Body of pancreas (tissue), 4 donors: ENCODE results near the gene SLC16A12. TPM values are rescaled to one million over a fixed set of nuclear protein-coding genes. Genes with fewer than 3 reads are reported as not detected.
"Not testable (repeated sequence)": the region's sequence is repeated elsewhere in the genome, so short reads cannot be mapped to it uniquely, and the experiment has no call there.

Experiments used
- ATAC-seq: fragments of 150-250 bp; one replicate; pipeline ENCODE4 v1.9.1; 2016
- DNase-seq, 4 donors: peaks; one replicate each; pipeline ENCODE4 v3.0.0-alpha.2; 2019
- H3K27ac ChIP-seq, 4 donors: fragments of 200-600 bp; sonication (generic); 1 replicate in 3 of 4; 2 replicates in 1 of 4; pipeline versions ENCODE4 v1.5.1 to v1.6.1; 2016 to 2019; ENCODE audit warnings: mild to moderate bottlenecking in 1 of 4, mixed read lengths in 1 of 4, moderate library complexity in 1 of 4
- H3K27me3 ChIP-seq, 2 donors: fragments of 200-600 bp; sonication (generic); one replicate each; pipeline ENCODE4 v1.6.0; 2016; ENCODE audit warnings: mild to moderate bottlenecking in 1 of 2
- H3K36me3 ChIP-seq, 2 donors: fragments of 200-600 bp; sonication (generic); replicated peaks in 1 of 2; 2 replicates each; pipeline ENCODE4 v1.5.1; 2016; ENCODE audit warnings: low read depth in 2 of 2; ENCODE audit not compliant: insufficient read depth in 1 of 2
- H3K4me1 ChIP-seq: fragments of 200-600 bp; sonication (generic); one replicate; pipeline ENCODE4 v1.6.0; 2016
- H3K4me3 ChIP-seq, 2 donors: fragments of 200-600 bp; sonication (generic); 1 replicate in 1 of 2; 2 replicates in 1 of 2; pipeline ENCODE4 v1.5.1; 2016 to 2019
- H3K9me3 ChIP-seq, 3 donors: fragments of 200-600 bp; sonication (generic); 1 replicate in 2 of 3; 2 replicates in 1 of 3; pipeline ENCODE4 v1.5.1; 2016
- CTCF ChIP-seq, 7 experiments: fragments of 450-650 bp in 4 of 7; fragments of 200-600 bp in 3 of 7; sonication (generic) in 3 of 7; IDR thresholded peaks; one replicate each; pipeline ENCODE4 v1.5.1; 2016 to 2019; ENCODE audit warnings: antibody characterized with exemption in 7 of 7
- POLR2A ChIP-seq, 3 donors: fragments of 450-650 bp; IDR thresholded peaks; one replicate each; pipeline ENCODE4 v1.6.1; 2016; ENCODE audit warnings: antibody characterized with exemption in 3 of 3, mild to moderate bottlenecking in 2 of 3
- WGBS, 2 donors: methylation state at CpG; one replicate each; pipeline ENCODE4 v1.1.5; 2017; 5-methylcytosine and 5-hydroxymethylcytosine counted together
- intact Hi-C: fragments of 100-400 bp; cut with DNase I; formaldehyde crosslinking; loops from one replicate; pipeline ENCODE4 v1.15.1; 2023
- total RNA-seq, 2 donors: library from RNA; depleted of rRNA; stranded (reverse); fragments of >200 nt; gene quantifications; one replicate each; pipeline ENCODE4 v1.1.0, GENCODE V29; 2016

SLC16A12 gene
- total RNA-seq, 2 donors from 2014 or later, result 19.5 to 26.7 TPM

- H3K27ac ChIP-seq, ATAC-seq, intact Hi-C loops, DNase-seq, H3K4me3 ChIP-seq, H3K9me3 ChIP-seq, H3K36me3 ChIP-seq, H3K27me3 ChIP-seq: not testable (repeated sequence)
- 78 to 81% methylated on average over 5 of the region's 5 CpGs for WGBS, 2 donors
- H3K4me1 ChIP-seq, result peaks cover 11% of the 10 kb centered on the region
These were observed 126.1 kb downstream of the SLC16A12 start for GRCh38 chr10:89409282-89409681.

- H3K27ac ChIP-seq, ATAC-seq, H3K4me3 ChIP-seq, H3K27me3 ChIP-seq, H3K9me3 ChIP-seq, DNase-seq, H3K36me3 ChIP-seq, H3K4me1 ChIP-seq, intact Hi-C loops: not testable (repeated sequence)
- WGBS, 2 donors, result 89 to 90% methylated on average over 3 of the region's 3 CpGs
These were observed 127.6 kb downstream of the SLC16A12 start for GRCh38 chr10:89407792-89408191.

- intact Hi-C loops, ATAC-seq, H3K4me3 ChIP-seq, H3K27me3 ChIP-seq, H3K9me3 ChIP-seq, DNase-seq, H3K27ac ChIP-seq, H3K4me1 ChIP-seq, H3K36me3 ChIP-seq: not testable (repeated sequence)
- WGBS, 2 donors, result 93 to 97% methylated on average over 9 of the region's 9 CpGs
These were observed 129.2 kb downstream of the SLC16A12 start for GRCh38 chr10:89406178-89406577.

- H3K27ac ChIP-seq, result peak overlapping the region in 3 of 4 donors; percentile 6 to 41 (median 18)
These were observed 131.0 kb downstream of the SLC16A12 start for GRCh38 chr10:89404104-89405047.

GRCh38 chr10:89403043-89403442 lies 132.4 kb downstream of the SLC16A12 start:
- TF ChIP-seq CTCF (IDR thresholded peaks at IDR 0.05) (no peak), POLR2A (IDR thresholded peaks at IDR 0.05) (no peak)
- 92 to 99% methylated on average over 2 of the region's 2 CpGs for WGBS, 2 donors
- ATAC-seq, result no peak

More at GRCh38 chr10:89404104-89405047, 131.0 kb downstream of the SLC16A12 start:
- Histone ChIP-seq H3K36me3 (no peaks in the 10 kb centered on the region), H3K4me3 (no peak overlapping the region), H3K4me1 (peaks cover 6% of the 10 kb centered on the region), H3K27me3 (no peaks in the 10 kb centered on the region), H3K9me3 (no peaks in the 10 kb centered on the region)
- TF ChIP-seq POLR2A (IDR thresholded peaks at IDR 0.05) (no peak), CTCF (IDR thresholded peaks at IDR 0.05) (no peak)
- intact Hi-C loops, result no loop called here
- ATAC-seq (peak; percentile 73), DNase-seq (peak in 2 of 4 donors; percentile 25 to 44)
- 78 to 80% methylated on average over 11 of the region's 11 CpGs for WGBS, 2 donors

GRCh38 chr10:89399956-89400355 lies 135.4 kb downstream of the SLC16A12 start:
- peaks cover 6% of the 10 kb centered on the region for H3K4me1 ChIP-seq
- no peak overlapping the region for H3K4me3 ChIP-seq
- no peak for ATAC-seq
- 67 to 90% methylated on average over 1 of the region's 1 CpG for WGBS, 2 donors
- no peak for TF ChIP-seq POLR2A (IDR thresholded peaks at IDR 0.05)
- no peak for TF ChIP-seq CTCF (IDR thresholded peaks at IDR 0.05)
- H3K36me3 ChIP-seq, result no peaks in the 10 kb centered on the region
- H3K9me3 ChIP-seq, result no peaks in the 10 kb centered on the region
- no peaks in the 10 kb centered on the region for H3K27me3 ChIP-seq
- H3K27ac ChIP-seq, result no peak overlapping the region
- DNase-seq, result no peak
- intact Hi-C loops, result no loop called here

More at GRCh38 chr10:89403043-89403442, 132.4 kb downstream of the SLC16A12 start:
- H3K4me1 ChIP-seq, result peaks cover 6% of the 10 kb centered on the region
- H3K27ac ChIP-seq, result no peak overlapping the region
- H3K27me3 ChIP-seq, result no peaks in the 10 kb centered on the region
- no peak overlapping the region for H3K4me3 ChIP-seq
- no peak for DNase-seq
- intact Hi-C loops, result no loop called here
- no peaks in the 10 kb centered on the region for H3K36me3 ChIP-seq
- no peaks in the 10 kb centered on the region for H3K9me3 ChIP-seq
